Measurements from ENCODE around the gene NUAK1.
"Not testable (repeated sequence)": the region's sequence is repeated elsewhere in the genome, so short reads cannot be mapped to it uniquely, and the experiment has no call there.

The NUAK1 gene

DNA sequence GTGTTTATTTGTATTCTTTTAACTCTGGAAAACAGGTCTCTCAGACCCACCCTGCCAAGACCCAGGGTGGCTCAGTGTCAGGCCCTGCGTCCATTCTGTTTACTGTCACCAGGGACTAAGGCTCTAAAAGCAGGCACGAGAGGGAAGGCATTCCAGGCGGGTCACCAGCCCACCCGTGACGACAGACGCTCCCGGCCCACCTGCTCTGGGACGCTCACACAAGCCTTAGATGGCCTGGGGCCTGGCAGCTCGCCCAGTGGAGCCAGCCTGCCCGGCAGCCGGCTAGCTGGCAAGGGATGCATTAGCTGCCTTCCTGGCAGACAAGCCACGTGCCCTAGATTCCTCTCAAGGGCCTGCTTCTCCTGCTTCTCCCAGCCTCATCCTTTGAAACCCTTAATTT is 9.2 kb upstream of the NUAK1 start:
- DNase-seq (ENCODE audit: extremely low read depth in 1 of 2, low read depth in 1 of 2), result no peak

DNA sequence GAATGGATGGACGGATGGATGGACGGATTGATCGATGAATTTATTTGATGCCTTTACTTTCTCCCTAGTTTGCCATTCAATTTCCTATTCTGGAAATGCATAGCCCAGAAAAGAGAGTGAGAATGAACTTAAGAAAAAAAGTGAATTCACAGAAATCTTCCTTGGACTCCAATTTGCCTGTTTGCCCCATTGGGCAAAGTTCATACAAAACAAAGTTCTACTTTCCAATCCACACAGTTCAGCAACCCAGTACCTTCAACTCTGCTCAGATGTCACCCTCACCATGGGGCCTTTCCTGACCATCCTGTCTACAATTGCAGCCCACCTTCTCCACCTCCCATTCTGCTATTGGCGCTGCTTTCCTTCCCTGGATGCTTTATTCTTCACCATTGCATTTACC is 8.2 kb upstream of the NUAK1 start:
- no peak for DNase-seq (ENCODE audit: extremely low read depth in 1 of 2, low read depth in 1 of 2)

DNA sequence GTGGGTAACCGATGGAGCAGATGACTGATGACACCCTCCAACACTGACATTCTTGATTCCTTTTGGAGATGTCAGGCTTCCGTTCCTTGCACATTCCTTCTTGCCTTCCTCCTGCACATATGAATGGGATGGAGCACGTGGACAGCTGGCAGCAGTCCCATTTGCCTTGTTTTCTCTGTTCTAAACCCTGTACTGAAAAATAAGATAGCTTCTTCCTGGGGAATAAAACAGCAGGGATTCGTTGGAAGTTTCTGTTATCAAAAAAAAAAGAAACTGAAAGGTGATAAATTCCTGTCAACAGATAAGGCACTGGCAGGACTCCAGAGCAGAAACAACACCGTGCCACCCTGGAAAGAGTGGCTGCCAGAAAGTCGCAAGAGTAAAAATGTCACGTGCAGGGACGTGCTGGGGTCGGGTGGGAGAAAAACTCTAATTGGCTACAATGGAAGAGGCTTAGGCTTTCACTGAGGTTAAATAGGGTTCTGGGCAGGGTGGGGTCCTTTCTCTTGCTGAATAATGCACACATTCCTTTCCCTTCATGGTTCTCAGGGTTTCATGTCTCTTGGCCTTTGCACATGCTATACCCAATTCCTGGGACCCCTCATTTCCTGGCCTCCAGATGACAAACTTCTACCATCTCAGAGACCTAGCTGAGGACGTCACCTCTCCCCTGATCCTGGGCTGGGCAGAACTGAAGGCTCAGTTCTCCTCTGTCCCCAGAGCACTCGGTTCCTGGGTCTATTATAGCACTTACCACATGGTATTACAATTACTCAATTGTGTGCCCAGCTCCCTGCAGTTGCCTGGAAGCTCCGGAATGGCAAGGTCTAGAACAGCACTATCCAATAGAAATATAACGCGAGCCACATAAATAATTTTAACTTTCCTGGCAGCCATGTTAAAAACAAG is 7.0 kb upstream of the NUAK1 start:
- no peak for DNase-seq (ENCODE audit: extremely low read depth in 1 of 2, low read depth in 1 of 2)

DNA sequence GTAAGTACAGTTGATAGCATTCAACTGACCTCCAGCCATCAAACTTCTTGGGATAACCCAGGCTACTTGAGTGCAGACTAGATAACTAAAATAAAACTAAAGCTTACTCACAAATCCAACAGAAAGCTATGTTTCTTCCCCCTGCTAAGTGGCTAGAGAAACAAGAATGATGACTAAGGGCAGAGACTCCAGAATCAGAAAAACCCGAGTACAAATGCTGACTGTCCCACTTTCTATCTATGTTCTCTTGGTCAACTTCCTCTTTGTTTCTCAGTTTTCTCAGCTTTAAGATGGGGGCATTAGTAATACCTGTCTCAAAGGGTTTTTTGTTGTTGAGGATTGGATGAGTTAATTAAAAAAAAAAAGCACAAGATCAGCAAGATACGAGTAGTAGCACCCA is 6.1 kb upstream of the NUAK1 start:
- DNase-seq (ENCODE audit: extremely low read depth in 1 of 2, low read depth in 1 of 2), result no peak

DNA sequence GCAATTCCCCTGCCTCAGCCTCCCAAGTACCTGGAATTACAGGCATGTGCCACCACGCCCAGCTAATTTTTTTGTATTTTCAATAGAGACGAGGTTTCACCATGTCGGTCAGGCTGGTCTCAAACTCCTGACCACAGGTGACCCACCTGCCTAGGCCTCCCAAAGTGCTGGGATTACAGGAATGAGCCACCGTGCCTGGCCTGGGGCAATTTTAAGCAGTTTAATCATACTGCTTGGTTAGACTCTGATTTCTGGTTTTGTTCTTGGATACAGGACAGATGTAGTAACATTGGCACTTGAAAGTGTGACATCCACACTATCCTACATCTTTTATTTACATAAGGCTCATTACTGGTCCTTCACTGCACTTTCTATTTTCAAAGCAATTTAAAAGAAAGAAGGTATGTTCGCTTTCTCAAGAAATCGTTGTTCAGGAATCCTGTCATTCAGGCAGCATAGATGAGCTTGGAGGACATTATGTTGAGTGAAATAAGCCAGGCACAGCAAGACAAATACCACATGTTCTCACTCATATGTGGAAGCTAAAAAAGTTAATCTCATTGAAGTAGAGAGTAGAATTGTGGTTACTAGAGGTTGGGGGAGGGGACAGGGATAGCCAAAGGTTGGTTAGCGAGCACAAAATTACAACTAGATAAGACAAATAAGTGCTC is 4.0 kb upstream of the NUAK1 start:
- DNase-seq (ENCODE audit: extremely low read depth in 1 of 2, low read depth in 1 of 2), result no peak

DNA sequence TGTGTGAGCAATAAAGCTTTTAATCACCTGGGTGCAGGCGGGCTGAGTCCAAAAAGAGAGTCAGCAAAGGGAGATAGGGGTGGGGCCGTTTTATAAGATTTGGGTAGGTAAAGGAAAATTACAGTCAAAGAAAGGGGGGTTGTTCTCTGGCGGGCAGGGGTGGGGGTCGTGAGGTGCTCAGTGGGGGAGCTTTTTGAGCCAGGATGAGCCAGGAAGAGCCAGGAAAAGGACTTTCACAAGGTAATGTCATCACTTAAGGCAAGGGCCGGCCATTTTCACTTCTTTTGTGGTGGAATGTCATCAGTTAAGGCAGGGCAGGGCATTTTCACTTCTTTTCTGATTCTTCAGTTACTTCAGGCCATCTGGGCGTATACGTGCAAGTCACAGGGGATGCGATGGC is 3.2 kb upstream of the NUAK1 start:
- DNase-seq (ENCODE audit: extremely low read depth in 1 of 2, low read depth in 1 of 2), result not testable (repeated sequence)

DNA sequence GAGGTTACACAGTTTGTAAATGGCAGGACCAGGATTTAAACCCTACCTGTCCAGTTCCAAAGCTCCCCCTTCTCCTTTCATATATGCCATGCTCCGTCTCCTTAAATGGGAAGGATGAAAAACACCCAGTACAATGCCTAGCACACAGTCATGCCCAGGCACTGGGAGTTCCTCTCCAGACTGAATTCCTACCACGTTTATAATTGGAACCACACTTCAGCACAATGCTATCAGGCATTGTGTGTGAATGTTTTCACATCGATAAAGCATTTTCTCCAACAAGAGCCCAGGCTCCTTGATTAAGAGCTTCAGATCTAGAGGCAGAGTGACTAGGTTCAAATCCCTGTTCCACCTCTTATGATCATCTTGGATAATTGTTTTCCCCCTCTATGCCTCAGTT is 2.7 kb upstream of the NUAK1 start:
- DNase-seq (ENCODE audit: extremely low read depth in 1 of 2, low read depth in 1 of 2), result no peak

DNA sequence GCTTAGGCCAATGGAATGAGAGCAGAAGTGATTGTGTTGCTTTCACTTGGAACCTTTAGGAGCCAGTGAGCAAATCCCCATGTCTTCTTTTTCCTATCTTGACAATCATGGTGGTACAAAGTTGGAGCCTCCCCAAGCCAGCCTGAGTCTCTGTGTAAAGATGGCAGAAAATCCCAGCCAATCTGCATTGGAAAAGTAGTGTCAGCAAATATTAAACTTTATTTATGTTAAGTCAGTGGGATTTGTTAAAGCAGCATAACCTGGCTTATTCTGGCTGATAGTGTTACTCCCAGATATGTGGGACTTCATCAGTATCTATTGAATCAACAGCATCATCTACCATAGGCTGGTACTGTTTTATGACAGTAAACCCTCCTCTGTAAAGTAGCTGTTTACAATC is 2.2 kb upstream of the NUAK1 start:
- DNase-seq (ENCODE audit: extremely low read depth in 1 of 2, low read depth in 1 of 2), result no peak

DNA sequence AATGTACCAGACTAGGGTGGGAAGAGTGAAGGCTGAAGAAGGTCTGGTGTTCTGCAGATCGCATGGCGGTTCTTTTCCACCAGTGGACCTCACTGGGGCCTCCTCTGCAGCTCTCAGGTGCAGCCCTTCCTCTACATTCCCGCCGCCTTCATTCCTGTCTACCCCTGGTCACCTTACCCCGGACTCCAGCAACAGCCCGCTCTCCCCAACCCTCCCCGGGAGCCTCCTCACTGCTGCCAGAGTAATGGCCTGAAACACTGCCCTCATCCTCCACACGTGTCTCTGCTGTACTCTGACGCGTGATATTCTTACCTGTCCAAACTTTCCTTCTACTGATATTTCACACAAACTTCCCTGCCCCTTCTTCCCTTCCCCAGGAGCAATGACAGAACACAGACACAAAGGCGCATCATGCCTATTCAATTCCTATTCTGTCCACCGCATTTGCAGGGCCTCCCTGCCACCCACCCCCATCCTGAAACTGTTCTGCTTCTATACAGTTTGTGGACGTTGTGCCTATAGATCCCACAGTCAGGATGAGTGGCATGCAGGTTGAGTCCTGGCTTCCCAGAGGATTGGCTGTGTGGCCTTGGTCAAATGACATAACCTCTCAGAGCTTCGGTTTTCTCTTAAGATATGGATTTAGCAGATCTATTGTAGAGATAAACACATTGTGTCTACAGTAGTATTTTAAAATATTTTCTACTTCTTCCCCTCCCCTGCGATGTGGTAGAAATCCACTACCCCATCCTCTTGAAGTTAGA is 1.7 kb upstream of the NUAK1 start:
- DNase-seq (ENCODE audit: extremely low read depth in 1 of 2, low read depth in 1 of 2), result no peak

DNA sequence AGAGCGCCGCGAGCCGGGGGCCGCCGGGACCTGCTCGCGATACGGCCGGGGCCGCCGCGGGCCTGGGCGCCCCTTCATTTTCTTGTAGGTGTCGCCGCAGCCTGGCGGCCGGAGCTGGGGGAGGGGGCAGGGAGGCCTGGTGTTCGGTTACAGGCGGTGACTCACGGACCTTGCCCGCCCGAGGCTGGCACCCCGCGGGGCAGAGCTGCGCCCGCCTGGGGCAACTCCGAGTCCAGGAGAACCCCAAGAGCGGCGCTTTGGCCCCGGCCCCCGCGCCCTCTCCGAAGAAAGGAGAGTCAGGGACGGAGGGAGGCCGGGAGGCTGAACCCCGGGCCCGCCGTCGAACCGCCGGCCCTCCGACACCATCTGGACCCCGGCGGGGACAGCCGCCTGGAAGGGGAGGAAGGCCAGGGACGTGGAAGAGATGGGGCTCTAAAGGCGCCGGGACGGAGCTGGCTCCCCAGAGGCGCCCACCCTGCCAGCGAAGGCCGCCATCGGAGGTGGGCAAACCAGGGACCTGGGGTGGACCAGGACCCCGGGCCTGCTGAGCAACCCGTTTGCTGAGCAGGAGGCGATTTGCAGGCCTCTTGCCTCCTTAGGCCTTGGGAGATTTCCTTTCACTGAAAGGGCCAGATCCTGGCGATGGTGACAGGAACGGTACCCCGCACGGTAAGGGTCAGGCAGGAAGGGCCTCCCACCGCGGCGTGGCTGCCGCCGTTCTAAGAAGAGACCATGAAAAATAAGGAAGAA is 843 bp upstream of the NUAK1 start:
- peak in 1 of 2 donors; percentile 12 for DNase-seq (ENCODE audit: extremely low read depth in 1 of 2, low read depth in 1 of 2)

DNA sequence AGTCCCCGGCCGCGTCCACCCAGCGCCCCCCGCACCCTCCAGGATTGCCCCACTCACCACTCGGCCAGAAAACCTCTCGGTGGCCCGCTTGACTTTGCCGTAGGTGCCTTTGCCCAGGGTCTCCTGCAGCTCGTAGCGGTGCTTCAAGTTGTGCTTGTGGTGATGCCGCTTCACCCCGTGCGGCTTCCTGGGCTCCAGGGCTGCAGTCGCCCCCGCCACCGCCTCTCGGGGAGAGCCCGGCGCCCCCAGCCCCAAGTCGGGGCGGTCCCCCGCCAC is 459 bp downstream of the NUAK1 start:
- DNase-seq (ENCODE audit: extremely low read depth in 1 of 2, low read depth in 1 of 2), result no peak

DNA sequence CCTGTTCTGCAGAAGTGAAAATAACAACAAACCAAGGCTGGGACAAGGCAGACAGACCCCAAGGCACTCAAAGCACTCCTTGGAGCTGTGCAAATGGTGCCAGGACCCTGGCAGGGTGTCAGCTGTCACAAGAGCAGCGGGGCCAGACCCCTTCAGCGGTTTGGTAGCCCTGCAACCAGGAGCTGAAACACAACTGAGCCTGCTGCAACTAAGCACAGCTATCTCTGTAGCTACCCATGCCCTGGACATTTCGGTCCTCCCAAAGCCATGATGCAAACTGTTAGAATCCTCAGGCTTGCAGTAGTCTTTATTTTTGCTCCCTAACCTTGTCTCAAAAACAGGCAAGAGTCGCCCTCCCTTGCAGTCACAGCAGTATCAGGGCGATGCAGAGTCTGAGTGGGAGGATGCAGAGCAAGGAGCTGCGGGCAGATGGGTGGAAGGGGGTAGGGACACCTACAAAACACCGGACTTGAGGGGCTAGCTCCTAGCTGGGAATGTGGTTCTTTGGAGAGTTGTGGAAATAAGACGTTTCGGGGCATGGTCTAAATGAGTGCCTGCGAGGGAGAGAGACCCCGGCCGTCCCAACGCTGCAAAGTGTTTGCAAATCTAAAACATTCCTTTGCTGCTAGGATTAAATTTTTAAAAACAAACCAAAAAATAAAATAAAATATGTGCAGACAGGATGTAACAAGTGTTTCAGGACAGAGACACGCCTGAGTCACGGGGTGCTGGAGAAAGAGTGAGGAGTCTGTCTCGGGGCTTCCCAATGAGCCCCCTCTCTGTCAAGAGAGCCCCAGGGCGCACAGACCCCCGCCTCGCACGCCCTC is 1.0 kb downstream of the NUAK1 start:
- no peak for DNase-seq (ENCODE audit: extremely low read depth in 1 of 2, low read depth in 1 of 2)

DNA sequence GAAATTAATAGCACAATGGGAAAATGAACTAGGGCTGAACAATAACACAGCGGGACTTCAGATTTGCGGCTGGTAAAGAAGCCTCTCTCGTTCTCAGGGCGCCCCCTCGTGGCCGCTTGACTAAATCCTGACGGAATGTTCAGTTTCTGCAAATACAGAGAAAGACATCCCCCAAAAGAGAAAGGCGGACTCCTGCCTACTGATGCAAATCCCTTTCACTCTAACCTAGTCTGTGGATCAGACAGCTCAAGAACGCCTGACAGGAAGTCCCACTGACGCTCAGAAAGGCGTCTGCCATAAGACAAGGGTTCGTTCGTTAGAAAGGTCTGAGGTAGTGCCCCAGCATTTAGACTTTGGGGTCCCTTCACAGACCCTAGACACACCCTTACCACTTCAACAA is 2.5 kb downstream of the NUAK1 start:
- peak in 1 of 2 donors; percentile 63 for DNase-seq (ENCODE audit: extremely low read depth in 1 of 2, low read depth in 1 of 2)

DNA sequence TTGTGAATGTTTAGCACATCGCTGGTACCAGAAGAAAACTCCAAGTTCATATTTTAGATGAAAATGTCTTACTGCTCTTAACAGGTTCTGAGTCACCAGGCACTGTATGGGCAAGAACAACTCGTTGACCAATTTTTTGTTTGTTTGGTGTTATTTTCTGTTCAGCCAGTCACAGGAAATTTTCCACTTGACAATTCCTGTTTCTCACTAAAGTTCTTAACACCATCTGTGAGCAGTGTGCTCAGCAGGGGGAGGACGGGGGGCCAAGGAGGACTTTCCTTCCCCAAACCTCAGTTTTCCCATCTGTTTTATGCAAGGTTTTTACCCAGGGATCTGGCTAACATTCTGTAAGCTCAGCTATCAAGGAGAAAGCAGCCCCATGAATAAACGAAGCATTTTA is 3.0 kb downstream of the NUAK1 start:
- no peak for DNase-seq (ENCODE audit: extremely low read depth in 1 of 2, low read depth in 1 of 2)

DNA sequence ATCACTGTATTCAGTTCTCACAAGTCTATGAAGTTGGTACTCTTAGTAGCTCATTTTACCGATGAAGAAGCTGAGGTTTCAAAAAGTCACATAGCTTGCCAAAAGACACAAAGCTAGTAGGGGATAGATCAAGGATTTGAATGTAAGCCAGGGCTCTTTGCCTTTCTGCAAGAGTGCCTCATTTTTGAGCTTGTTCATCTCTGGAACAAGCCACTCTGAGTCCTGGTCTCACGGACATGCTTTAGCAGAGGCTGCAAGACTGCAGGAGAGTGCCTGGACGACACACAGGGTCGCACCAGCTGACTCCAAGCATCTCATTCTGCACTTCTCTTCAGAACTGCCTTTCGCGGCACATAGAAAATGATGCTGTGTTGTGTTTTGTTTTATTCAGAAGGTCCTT is 3.7 kb downstream of the NUAK1 start:
- DNase-seq (ENCODE audit: extremely low read depth in 1 of 2, low read depth in 1 of 2), result no peak

DNA sequence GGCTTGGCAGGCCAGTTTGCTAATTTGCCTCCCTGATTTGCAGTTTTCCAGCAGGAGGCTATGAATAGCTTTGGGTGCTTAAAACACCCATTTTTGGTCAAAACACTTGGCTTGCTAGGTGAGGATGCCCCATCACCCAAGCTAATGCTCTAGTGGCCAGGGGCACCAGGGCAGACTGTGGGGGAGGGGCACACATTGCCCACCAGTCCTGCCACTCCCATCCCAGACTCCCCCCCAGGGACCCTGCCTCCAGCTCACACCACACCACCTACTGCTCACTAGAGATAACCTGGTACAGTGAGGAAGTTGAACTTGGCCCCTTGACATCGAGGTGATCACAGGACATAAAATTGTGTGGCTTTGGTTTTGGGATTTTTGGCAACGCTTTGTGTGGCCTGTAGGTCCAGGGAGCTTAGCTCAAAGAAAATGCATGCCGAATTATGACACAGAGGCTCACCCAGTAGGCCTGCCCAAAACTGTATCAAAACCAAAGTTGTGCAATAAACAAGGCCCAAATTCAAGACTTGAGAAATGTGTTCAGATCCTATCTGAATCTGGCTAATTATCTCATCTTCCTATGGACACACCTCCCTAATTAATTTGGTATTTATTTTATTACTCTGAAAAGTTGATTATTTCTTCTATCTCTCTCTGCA is 4.3 kb downstream of the NUAK1 start:
- no peak for DNase-seq (ENCODE audit: extremely low read depth in 1 of 2, low read depth in 1 of 2)

DNA sequence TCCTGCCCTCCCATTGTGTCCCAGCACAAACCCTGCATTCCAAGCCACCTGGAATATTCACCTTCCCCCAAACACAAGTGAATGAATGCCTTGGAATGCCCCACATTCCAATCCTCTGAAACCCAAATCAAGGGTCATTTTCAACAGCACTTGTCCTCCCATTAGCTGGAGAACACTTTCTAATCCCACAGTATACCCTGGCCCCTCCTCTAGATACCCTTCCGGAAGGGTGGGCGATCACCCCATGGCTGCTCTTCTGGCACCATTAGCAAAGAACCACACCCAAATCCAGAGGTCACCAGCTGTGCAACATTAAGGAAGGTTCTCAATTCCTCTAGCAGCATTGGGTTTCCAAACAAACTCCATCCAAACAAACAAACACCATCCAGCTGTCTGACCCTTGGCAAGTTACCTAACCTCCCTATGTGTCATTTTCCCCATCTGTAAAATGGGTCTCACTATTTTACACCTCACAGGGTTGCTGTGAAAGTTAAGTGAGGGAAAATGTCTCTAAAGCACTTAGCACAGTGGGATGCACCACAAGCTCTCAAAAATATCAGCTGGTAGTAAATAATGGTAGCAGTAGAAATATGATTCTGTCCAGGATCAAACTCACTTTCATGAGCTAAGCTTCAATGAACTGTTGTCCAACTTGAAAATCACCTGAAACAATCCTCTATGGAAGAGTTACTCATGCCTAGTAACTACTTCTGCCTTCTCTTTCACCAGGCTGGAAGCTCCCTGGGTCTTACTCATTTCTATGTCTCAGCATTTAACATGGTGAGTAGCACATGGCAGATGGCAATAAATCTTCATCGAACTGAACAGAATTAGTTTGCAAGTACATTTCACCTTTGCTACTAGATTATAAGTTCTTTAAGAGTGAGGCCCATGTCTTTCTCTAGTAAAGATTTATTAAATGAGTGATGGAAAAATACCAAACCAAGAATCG is 5.3 kb downstream of the NUAK1 start:
- DNase-seq (ENCODE audit: extremely low read depth in 1 of 2, low read depth in 1 of 2), result no peak
